Measurements from ENCODE around the gene FRMD4A.

Gene FRMD4A

GRCh38 chr10:13993673-13994089 lies 337.0 kb downstream of the FRMD4A start:
- Histone ChIP-seq H3K4me3 (ENCODE audit: low read length) (no peak overlapping the region), H3K9me3 (replicated peaks; ENCODE audit: insufficient read depth, low read length) (no peaks in the 10 kb centered on the region), H3K27ac (ENCODE audit: low read length) (no peak overlapping the region), H4K20me1 (ENCODE audit: insufficient read depth, low read length) (no peaks in the 10 kb centered on the region), H3K9ac (ENCODE audit: low read length) (no peak overlapping the region), H3K4me2 (ENCODE audit: low read depth, low read length) (no peak overlapping the region), H3K79me2 (ENCODE audit: low read length) (no peaks in the 10 kb centered on the region), H3K9me2 (replicated peaks; ENCODE audit: insufficient read depth, low read length) (no peaks in the 10 kb centered on the region), H3K27me3 (replicated peaks; ENCODE audit: insufficient read depth, low read length) (no peaks in the 10 kb centered on the region), H2AFZ (ENCODE audit: low read length) (no peak overlapping the region), H3F3A (ENCODE audit: insufficient read depth, low read length) (no peaks in the 10 kb centered on the region), H3K36me3 (replicated peaks; ENCODE audit: insufficient read depth, low read length) (no peaks in the 10 kb centered on the region), H3K4me1 (ENCODE audit: low read length) (no peaks in the 10 kb centered on the region)
- TF ChIP-seq EZH2phosphoT487 (IDR thresholded peaks at IDR 0.05; ENCODE audit: low read length) (no peak), EZH2 (optimal IDR thresholded peaks at IDR 0.05; ENCODE audit: low read depth, low read length) (no peak), CTCF (IDR thresholded peaks at IDR 0.05; ENCODE audit: low read length) (no peak)
- no peak for DNase-seq

- TF ChIP-seq EZH2 (optimal IDR thresholded peaks at IDR 0.05; ENCODE audit: low read depth, low read length) (no peak), CTCF (IDR thresholded peaks at IDR 0.05; ENCODE audit: low read length) (no peak), EZH2phosphoT487 (IDR thresholded peaks at IDR 0.05; ENCODE audit: low read length) (no peak)
- no peak overlapping the region for H3K4me3 ChIP-seq (ENCODE audit: low read length)
- no peaks in the 10 kb centered on the region for H3K9me3 ChIP-seq (replicated peaks; ENCODE audit: insufficient read depth, low read length)
- H3K79me2 ChIP-seq (ENCODE audit: low read length), result no peaks in the 10 kb centered on the region
- no peaks in the 10 kb centered on the region for H3K4me1 ChIP-seq (ENCODE audit: low read length)
- H3K9me2 ChIP-seq (replicated peaks; ENCODE audit: insufficient read depth, low read length), result no peaks in the 10 kb centered on the region
- H3K9ac ChIP-seq (ENCODE audit: low read length), result no peak overlapping the region
- no peaks in the 10 kb centered on the region for H3F3A ChIP-seq (ENCODE audit: insufficient read depth, low read length)
- H3K4me2 ChIP-seq (ENCODE audit: low read depth, low read length), result no peak overlapping the region
- H4K20me1 ChIP-seq (ENCODE audit: insufficient read depth, low read length), result no peaks in the 10 kb centered on the region
- H3K27ac ChIP-seq (ENCODE audit: low read length), result no peak overlapping the region
- H3K36me3 ChIP-seq (replicated peaks; ENCODE audit: insufficient read depth, low read length), result no peaks in the 10 kb centered on the region
- H3K27me3 ChIP-seq (replicated peaks; ENCODE audit: insufficient read depth, low read length), result no peaks in the 10 kb centered on the region
- no peak overlapping the region for H2AFZ ChIP-seq (ENCODE audit: low read length)
- no peak for DNase-seq
These were observed 337.6 kb downstream of the FRMD4A start for GRCh38 chr10:13993169-13993568.

GRCh38 chr10:13991353-13991752 lies 339.4 kb downstream of the FRMD4A start:
- H3F3A ChIP-seq (ENCODE audit: insufficient read depth, low read length), result no peaks in the 10 kb centered on the region
- no peaks in the 10 kb centered on the region for H4K20me1 ChIP-seq (ENCODE audit: insufficient read depth, low read length)
- no peaks in the 10 kb centered on the region for H3K27me3 ChIP-seq (replicated peaks; ENCODE audit: insufficient read depth, low read length)
- H3K9me3 ChIP-seq (replicated peaks; ENCODE audit: insufficient read depth, low read length), result no peaks in the 10 kb centered on the region
- H3K79me2 ChIP-seq (ENCODE audit: low read length), result no peaks in the 10 kb centered on the region
- no peak overlapping the region for H2AFZ ChIP-seq (ENCODE audit: low read length)
- no peak overlapping the region for H3K27ac ChIP-seq (ENCODE audit: low read length)
- no peaks in the 10 kb centered on the region for H3K4me1 ChIP-seq (ENCODE audit: low read length)
- no peaks in the 10 kb centered on the region for H3K36me3 ChIP-seq (replicated peaks; ENCODE audit: insufficient read depth, low read length)
- H3K4me2 ChIP-seq (ENCODE audit: low read depth, low read length), result no peak overlapping the region
- H3K9me2 ChIP-seq (replicated peaks; ENCODE audit: insufficient read depth, low read length), result no peaks in the 10 kb centered on the region
- TF ChIP-seq EZH2 (optimal IDR thresholded peaks at IDR 0.05; ENCODE audit: low read depth, low read length) (no peak), CTCF (IDR thresholded peaks at IDR 0.05; ENCODE audit: low read length) (no peak), EZH2phosphoT487 (IDR thresholded peaks at IDR 0.05; ENCODE audit: low read length) (no peak)
- no peak for DNase-seq
- no peak overlapping the region for H3K9ac ChIP-seq (ENCODE audit: low read length)
- H3K4me3 ChIP-seq (ENCODE audit: low read length), result no peak overlapping the region

All from MM.1S (cell line).